Tibial nerve (tissue), 4 donors: ENCODE data around the gene DDX20. TPM values are rescaled to one million over a fixed set of nuclear protein-coding genes. Genes with fewer than 3 reads are reported as not detected.

Experiments used
- DNase-seq, 2 donors: peaks; one replicate each; pipeline ENCODE4 v3.0.0-alpha.2; 2019; ENCODE audit warnings: low spot score in 2 of 2
- H3K27ac ChIP-seq, 4 donors: fragments of 200-600 bp; sonication (generic) in 3 of 4; one replicate each; pipeline ENCODE4 v1.5.1; 2017 to 2019; ENCODE audit warnings: mild to moderate bottlenecking in 1 of 4
- H3K27me3 ChIP-seq, 2 donors: fragments of 200-600 bp; sonication (generic) in 1 of 2; one replicate each; pipeline versions ENCODE4 v1.5.1 to v1.6.0; 2017 to 2019
- H3K36me3 ChIP-seq, 3 donors: fragments of 200-600 bp; sonication (generic); one replicate each; pipeline ENCODE4 v1.5.1; 2018 to 2019
- H3K4me1 ChIP-seq, 4 donors: fragments of 200-600 bp; sonication (generic) in 3 of 4; one replicate each; pipeline ENCODE4 v1.5.1; 2017 to 2019
- H3K4me3 ChIP-seq, 4 donors: fragments of 200-600 bp; sonication (generic) in 3 of 4; one replicate each; pipeline ENCODE4 v1.5.1; 2017 to 2019; ENCODE audit warnings: mild to moderate bottlenecking in 1 of 4, moderate library complexity in 1 of 4
- H3K9me3 ChIP-seq, 4 donors: fragments of 200-600 bp; sonication (generic) in 3 of 4; one replicate each; pipeline ENCODE4 v1.5.1; 2017 to 2019
- CTCF ChIP-seq, 5 experiments: fragments of 200-600 bp in 3 of 5; fragments of 450-650 bp in 2 of 5; sonication (generic) in 3 of 5; IDR thresholded peaks; one replicate each; pipeline ENCODE4 v1.5.1; 2016 to 2019; ENCODE audit warnings: antibody characterized with exemption in 5 of 5, mild to moderate bottlenecking in 3 of 5, moderate library complexity in 2 of 5
- EP300 ChIP-seq, 2 donors: sonication (generic); formaldehyde crosslinking; IDR thresholded peaks; one replicate each; pipeline ENCODE4 v1.6.1; 2017; ENCODE audit warnings: antibody characterized with exemption in 2 of 2, mild to moderate bottlenecking in 1 of 2
- POLR2A ChIP-seq, 2 donors: fragments of 450-650 bp; IDR thresholded peaks; one replicate each; pipeline ENCODE4 v1.6.1; 2017; ENCODE audit warnings: antibody characterized with exemption in 2 of 2, mild to moderate bottlenecking in 2 of 2, moderate library complexity in 2 of 2
- WGBS, 2 donors: methylation state at CpG; one replicate each; pipeline ENCODE4 v1.1.5; 2018; 5-methylcytosine and 5-hydroxymethylcytosine counted together
- total RNA-seq, 4 donors: library from RNA; depleted of rRNA; stranded (reverse); fragments of >200 nt; gene quantifications; one replicate each; pipeline ENCODE4 v1.1.0, GENCODE V29; 2016

The DDX20 gene
- total RNA-seq, 4 donors from 2014 or later = 30.8 to 40.5 (median 35.5) TPM

GRCh38 chr1:111802984-111803383 is 47.3 kb downstream of the DDX20 start:
- Histone ChIP-seq H3K4me1 (no peaks in the 10 kb centered on the region), H3K9me3 (no peaks in the 10 kb centered on the region), H3K36me3 (no peaks in the 10 kb centered on the region), H3K27me3 (no peaks in the 10 kb centered on the region), H3K4me3 (no peak overlapping the region), H3K27ac (no peak overlapping the region)
- TF ChIP-seq CTCF (IDR thresholded peaks at IDR 0.05) (no peak), EP300 (IDR thresholded peaks at IDR 0.05) (no peak), POLR2A (IDR thresholded peaks at IDR 0.05) (no peak)
- DNase-seq = no peak
- 88 to 92% methylated on average over 5 of the region's 5 CpGs for WGBS, 2 donors

DNA sequence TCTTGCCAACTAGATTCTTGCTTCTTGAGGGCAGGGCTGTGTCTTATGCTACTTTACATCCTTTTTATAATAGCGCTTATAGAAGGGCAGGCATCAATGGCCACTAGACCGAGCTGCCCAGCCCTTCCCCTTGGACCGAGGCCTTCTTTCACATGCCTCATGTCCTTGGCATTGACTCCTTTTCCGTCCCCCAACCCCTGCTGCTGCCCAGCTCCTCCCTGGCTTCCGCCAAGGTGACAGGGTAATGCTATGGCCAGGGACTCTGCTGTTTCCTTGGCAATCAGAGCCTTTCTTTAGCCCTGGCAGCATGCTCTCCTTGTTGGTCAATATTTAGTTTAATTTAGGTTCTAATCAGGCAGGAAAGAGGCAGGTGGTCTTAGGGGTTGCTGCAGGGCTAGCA is 48.2 kb downstream of the DDX20 start:
- WGBS, 2 donors = 85 to 88% methylated on average over 5 of the region's 5 CpGs
- Histone ChIP-seq H3K9me3 (no peaks in the 10 kb centered on the region), H3K27me3 (no peaks in the 10 kb centered on the region), H3K27ac (no peak overlapping the region), H3K4me1 (no peaks in the 10 kb centered on the region), H3K36me3 (no peaks in the 10 kb centered on the region), H3K4me3 (no peak overlapping the region)
- no peak for DNase-seq
- TF ChIP-seq EP300 (IDR thresholded peaks at IDR 0.05) = no peak
- TF ChIP-seq POLR2A (IDR thresholded peaks at IDR 0.05) = no peak
- TF ChIP-seq CTCF (IDR thresholded peaks at IDR 0.05) = no peak

- no peaks in the 10 kb centered on the region for H3K36me3 ChIP-seq
- DNase-seq = no peak
- H3K27ac ChIP-seq = no peak overlapping the region
- H3K27me3 ChIP-seq = no peaks in the 10 kb centered on the region
- no peaks in the 10 kb centered on the region for H3K9me3 ChIP-seq
- no peaks in the 10 kb centered on the region for H3K4me1 ChIP-seq
- 71 to 72% methylated on average over 11 of the region's 11 CpGs for WGBS, 2 donors
- no peak for TF ChIP-seq POLR2A (IDR thresholded peaks at IDR 0.05)
- no peak for TF ChIP-seq CTCF (IDR thresholded peaks at IDR 0.05)
- no peak for TF ChIP-seq EP300 (IDR thresholded peaks at IDR 0.05)
- H3K4me3 ChIP-seq = no peak overlapping the region
Measured at GRCh38 chr1:111804776-111805175, 49.1 kb downstream of the DDX20 start.

DNA sequence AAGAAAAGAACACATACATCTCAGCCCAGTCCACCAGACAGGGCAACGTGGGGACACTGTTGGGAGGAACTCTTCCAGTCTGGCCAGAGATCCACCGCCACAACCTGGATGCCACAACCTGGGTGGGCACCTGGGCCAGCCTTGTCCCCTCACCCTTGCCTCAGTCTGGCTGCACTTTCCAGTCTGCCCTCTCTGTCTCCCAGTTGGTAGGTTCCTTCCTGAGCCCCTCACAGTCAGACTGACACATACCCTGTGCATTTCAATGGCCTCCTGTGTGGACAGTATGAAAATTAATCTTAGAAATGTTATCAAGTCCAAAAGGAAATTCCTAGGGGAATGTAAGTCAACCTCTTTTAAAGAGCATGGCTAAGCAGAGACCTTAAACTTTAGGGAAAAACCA is 49.5 kb downstream of the DDX20 start:
- Histone ChIP-seq H3K27ac (no peak overlapping the region), H3K27me3 (no peaks in the 10 kb centered on the region), H3K4me3 (no peak overlapping the region), H3K4me1 (no peaks in the 10 kb centered on the region), H3K9me3 (no peaks in the 10 kb centered on the region), H3K36me3 (no peaks in the 10 kb centered on the region)
- WGBS, 2 donors = 83 to 85% methylated on average over 2 of the region's 2 CpGs
- no peak for DNase-seq
- TF ChIP-seq POLR2A (IDR thresholded peaks at IDR 0.05) (no peak), CTCF (IDR thresholded peaks at IDR 0.05) (no peak), EP300 (IDR thresholded peaks at IDR 0.05) (no peak)

- no peaks in the 10 kb centered on the region for H3K9me3 ChIP-seq
- H3K27me3 ChIP-seq = no peaks in the 10 kb centered on the region
- no peaks in the 10 kb centered on the region for H3K4me1 ChIP-seq
- DNase-seq = no peak
- H3K36me3 ChIP-seq = no peaks in the 10 kb centered on the region
- no peak overlapping the region for H3K27ac ChIP-seq
- H3K4me3 ChIP-seq = no peak overlapping the region
- WGBS, 2 donors = 80 to 84% methylated on average over 10 of the region's 10 CpGs
- TF ChIP-seq CTCF (IDR thresholded peaks at IDR 0.05) = no peak
- TF ChIP-seq POLR2A (IDR thresholded peaks at IDR 0.05) = no peak
- no peak for TF ChIP-seq EP300 (IDR thresholded peaks at IDR 0.05)
Measured at GRCh38 chr1:111811891-111812290, 56.2 kb downstream of the DDX20 start.
